ENCODE results near the gene C10orf105. TPM values are rescaled to one million over a fixed set of nuclear protein-coding genes. Genes with fewer than 3 reads are reported as not detected.

Gene C10orf105
- total RNA-seq, 2 donors from 2014 or later, result 0.13 to 0.33 TPM

GRCh38 chr10:71757399-71757922 lies 37.9 kb upstream of the C10orf105 start:
- DNase-seq, result no peak
- WGBS, 2 experiments (ENCODE audit: insufficient coverage in 1 of 2, insufficient read length in 1 of 2), result 49 to 77% methylated on average over 5 to 11 of the region's 11 CpGs
- Histone ChIP-seq H3K36me3 (ENCODE audit: control insufficient read depth, insufficient read depth, low read length) (no peaks in the 10 kb centered on the region), H3K27ac (ENCODE audit: low read depth, low read length) (no peak overlapping the region), H3K4me1 (ENCODE audit: control insufficient read depth, insufficient read depth, low read length) (peaks cover 6% of the 10 kb centered on the region), H3K27me3 (ENCODE audit: control insufficient read depth, insufficient read depth, low read length, poor library complexity, severe bottlenecking) (peaks cover 9% of the 10 kb centered on the region), H3K9ac (ENCODE audit: extremely low read depth, low read length, poor library complexity, severe bottlenecking) (no peak overlapping the region), H3K4me3 (ENCODE audit: low read length) (no peak overlapping the region), H3K9me3 (ENCODE audit: control insufficient read depth, low read length) (no peaks in the 10 kb centered on the region)
- H3K4me1 Mint-ChIP-seq, result peaks cover 7% of the 10 kb centered on the region
- H3K4me3 Mint-ChIP-seq, result no peak overlapping the region
- no peaks in the 10 kb centered on the region for H3K9me3 Mint-ChIP-seq
- TF ChIP-seq, protein P1, sequence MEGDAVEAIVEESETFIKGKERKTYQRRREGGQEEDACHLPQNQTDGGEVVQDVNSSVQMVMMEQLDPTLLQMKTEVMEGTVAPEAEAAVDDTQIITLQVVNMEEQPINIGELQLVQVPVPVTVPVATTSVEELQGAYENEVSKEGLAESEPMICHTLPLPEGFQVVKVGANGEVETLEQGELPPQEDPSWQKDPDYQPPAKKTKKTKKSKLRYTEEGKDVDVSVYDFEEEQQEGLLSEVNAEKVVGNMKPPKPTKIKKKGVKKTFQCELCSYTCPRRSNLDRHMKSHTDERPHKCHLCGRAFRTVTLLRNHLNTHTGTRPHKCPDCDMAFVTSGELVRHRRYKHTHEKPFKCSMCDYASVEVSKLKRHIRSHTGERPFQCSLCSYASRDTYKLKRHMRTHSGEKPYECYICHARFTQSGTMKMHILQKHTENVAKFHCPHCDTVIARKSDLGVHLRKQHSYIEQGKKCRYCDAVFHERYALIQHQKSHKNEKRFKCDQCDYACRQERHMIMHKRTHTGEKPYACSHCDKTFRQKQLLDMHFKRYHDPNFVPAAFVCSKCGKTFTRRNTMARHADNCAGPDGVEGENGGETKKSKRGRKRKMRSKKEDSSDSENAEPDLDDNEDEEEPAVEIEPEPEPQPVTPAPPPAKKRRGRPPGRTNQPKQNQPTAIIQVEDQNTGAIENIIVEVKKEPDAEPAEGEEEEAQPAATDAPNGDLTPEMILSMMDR (conservative IDR thresholded peaks at IDR 0.05), result no peak
- H3K36me3 Mint-ChIP-seq (ENCODE audit: low read depth), result no peaks in the 10 kb centered on the region
- peaks cover 12% of the 10 kb centered on the region for H3K27me3 Mint-ChIP-seq (ENCODE audit: insufficient read depth)
- H3K27ac Mint-ChIP-seq, result no peak overlapping the region

DNA sequence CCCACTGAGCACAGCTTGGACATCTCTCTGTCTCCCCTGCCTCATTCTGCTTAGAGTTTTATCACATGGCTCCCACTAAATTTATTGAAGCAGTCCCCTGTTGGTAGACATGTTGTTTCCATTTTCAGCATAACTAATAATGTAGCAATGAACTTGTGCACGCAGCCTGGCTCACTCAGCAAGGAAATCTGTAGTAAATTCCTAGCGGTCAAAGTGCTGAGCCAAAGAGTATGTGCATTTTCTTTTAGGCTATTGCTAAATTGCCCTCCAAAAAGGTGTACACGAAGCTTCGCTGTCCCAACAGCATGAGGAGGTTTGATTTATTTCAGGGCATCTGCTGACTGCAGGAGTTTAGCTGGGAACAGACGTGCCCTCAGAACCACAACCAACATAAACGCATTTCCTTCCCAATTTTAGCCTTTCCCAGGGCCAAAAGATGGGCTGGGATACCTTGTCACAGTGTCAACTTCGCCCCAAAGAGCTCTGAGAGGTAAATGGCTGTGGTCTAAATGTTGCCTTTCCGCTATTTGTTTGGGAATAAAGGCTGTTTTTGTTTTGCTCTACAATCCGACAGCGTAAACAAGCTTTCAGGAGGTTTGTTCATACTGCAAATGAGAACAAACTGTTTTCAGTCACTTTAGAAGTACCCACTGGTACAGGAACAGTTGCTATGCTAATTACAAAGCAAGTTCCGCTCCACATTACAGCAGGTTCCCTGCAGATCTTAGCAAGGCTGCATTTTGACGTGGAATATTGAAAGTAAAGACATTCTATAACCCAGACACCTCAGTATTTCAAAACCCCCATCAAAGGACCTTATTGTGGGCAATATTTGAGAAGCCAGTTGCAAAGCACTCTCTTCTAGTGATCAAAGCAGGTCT lies 37.0 kb upstream of the C10orf105 start:
- Mint-ChIP-seq H3K27me3 (ENCODE audit: insufficient read depth) (peaks cover 6% of the 10 kb centered on the region), H3K4me3 (no peak overlapping the region), H3K36me3 (ENCODE audit: low read depth) (no peaks in the 10 kb centered on the region), H3K4me1 (peaks cover 7% of the 10 kb centered on the region), H3K9me3 (no peaks in the 10 kb centered on the region), H3K27ac (no peak overlapping the region)
- Histone ChIP-seq H3K4me3 (ENCODE audit: low read length) (no peak overlapping the region), H3K4me1 (ENCODE audit: control insufficient read depth, insufficient read depth, low read length) (peaks cover 6% of the 10 kb centered on the region), H3K9me3 (ENCODE audit: control insufficient read depth, low read length) (no peaks in the 10 kb centered on the region), H3K27me3 (ENCODE audit: control insufficient read depth, insufficient read depth, low read length, poor library complexity, severe bottlenecking) (peaks cover 5% of the 10 kb centered on the region), H3K9ac (ENCODE audit: extremely low read depth, low read length, poor library complexity, severe bottlenecking) (no peak overlapping the region), H3K27ac (ENCODE audit: low read depth, low read length) (no peak overlapping the region), H3K36me3 (ENCODE audit: control insufficient read depth, insufficient read depth, low read length) (no peaks in the 10 kb centered on the region)
- TF ChIP-seq, protein P1 (conservative IDR thresholded peaks at IDR 0.05), result no peak
- 87 to 94% methylated on average over 10 to 12 of the region's 12 CpGs for WGBS, 2 experiments (ENCODE audit: insufficient coverage in 1 of 2, insufficient read length in 1 of 2)
- DNase-seq, result no peak

DNA sequence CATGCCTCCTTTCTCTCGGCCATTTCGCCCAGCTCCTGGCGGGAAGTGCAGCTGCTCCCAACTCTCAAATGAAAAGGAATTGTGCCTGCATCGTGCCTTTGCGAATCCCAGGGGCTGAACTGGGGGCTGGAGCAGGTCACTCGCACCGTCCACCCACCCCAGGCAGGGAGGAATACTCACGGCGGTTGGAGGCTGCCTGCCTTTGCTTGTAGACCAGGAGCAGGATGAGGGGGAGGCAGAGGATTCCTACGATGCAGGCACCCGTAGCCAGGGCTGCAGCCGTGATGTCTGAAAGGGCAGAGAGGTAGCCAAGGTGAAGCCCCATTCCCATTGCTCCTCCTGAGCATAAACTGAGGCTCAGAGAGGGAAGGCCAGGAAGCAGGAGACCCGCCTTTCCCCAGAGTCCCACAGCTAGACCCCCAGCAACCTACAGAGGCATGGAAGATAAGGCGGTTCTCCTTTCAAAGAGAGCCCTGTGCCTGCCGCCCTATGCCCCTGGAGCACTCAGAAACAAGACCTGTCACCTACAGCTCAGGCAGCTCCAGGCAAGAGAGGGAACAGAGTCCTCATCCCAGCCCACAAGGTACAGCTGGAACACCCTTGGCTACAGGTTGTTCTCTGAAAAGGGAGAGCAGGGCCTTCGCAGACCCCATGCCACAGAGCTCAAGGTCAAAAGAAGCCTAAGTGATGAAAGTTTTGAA lies 35.8 kb upstream of the C10orf105 start:
- Mint-ChIP-seq H3K9me3 (no peaks in the 10 kb centered on the region), H3K27ac (no peak overlapping the region), H3K27me3 (ENCODE audit: insufficient read depth) (peaks cover 5% of the 10 kb centered on the region), H3K36me3 (ENCODE audit: low read depth) (no peaks in the 10 kb centered on the region), H3K4me1 (peaks cover 7% of the 10 kb centered on the region), H3K4me3 (no peak overlapping the region)
- peaks cover 6% of the 10 kb centered on the region for H3K4me1 ChIP-seq (ENCODE audit: control insufficient read depth, insufficient read depth, low read length)
- H3K27me3 ChIP-seq (ENCODE audit: control insufficient read depth, insufficient read depth, low read length, poor library complexity, severe bottlenecking), result peaks cover 5% of the 10 kb centered on the region
- no peaks in the 10 kb centered on the region for H3K9me3 ChIP-seq (ENCODE audit: control insufficient read depth, low read length)
- H3K27ac ChIP-seq (ENCODE audit: low read depth, low read length), result no peak overlapping the region
- TF ChIP-seq, protein P1 (conservative IDR thresholded peaks at IDR 0.05), result no peak
- no peak overlapping the region for H3K4me3 ChIP-seq (ENCODE audit: low read length)
- H3K36me3 ChIP-seq (ENCODE audit: control insufficient read depth, insufficient read depth, low read length), result no peaks in the 10 kb centered on the region
- DNase-seq, result no peak
- 82 to 91% methylated on average over 11 to 16 of the region's 16 CpGs for WGBS, 2 experiments (ENCODE audit: insufficient coverage in 1 of 2, insufficient read length in 1 of 2)
- no peak overlapping the region for H3K9ac ChIP-seq (ENCODE audit: extremely low read depth, low read length, poor library complexity, severe bottlenecking)
